ENCODE results near the gene OR2T5.
"Not testable (repeated sequence)": the region's sequence is repeated elsewhere in the genome, so short reads cannot be mapped to it uniquely, and the experiment has no call there.

OR2T5 gene, protein sequence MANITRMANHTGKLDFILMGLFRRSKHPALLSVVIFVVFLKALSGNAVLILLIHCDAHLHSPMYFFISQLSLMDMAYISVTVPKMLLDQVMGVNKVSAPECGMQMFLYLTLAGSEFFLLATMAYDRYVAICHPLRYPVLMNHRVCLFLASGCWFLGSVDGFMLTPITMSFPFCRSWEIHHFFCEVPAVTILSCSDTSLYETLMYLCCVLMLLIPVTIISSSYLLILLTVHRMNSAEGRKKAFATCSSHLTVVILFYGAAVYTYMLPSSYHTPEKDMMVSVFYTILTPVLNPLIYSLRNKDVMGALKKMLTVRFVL

DNA sequence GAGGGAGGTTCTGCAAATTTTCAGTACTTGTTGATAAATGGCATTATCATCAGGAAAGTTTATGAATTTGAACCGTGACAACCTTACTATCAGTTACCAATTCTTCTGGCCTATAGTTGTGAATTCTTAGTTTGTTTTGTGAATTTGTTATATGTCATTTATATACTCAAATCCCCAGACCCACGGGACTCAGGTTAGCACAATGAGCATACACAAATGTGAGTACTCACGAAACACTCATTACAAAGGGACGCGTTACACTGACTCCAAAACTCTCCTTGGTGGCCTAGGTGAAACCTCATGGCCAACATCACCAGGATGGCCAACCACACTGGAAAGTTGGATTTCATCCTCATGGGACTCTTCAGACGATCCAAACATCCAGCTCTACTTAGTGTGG, at the start of gene OR2T5:
Gene OR2T5 (plus strand): TSS at position 301 of the 400 bp plus-strand sequence. CDS start 0 bp downstream, at position 301.
- DNase-seq = not testable (repeated sequence)

- DNase-seq = not testable (repeated sequence)
Measured at GRCh38 chr1:248438668-248439067, 49.7 kb upstream of the OR2T5 start.

DNA sequence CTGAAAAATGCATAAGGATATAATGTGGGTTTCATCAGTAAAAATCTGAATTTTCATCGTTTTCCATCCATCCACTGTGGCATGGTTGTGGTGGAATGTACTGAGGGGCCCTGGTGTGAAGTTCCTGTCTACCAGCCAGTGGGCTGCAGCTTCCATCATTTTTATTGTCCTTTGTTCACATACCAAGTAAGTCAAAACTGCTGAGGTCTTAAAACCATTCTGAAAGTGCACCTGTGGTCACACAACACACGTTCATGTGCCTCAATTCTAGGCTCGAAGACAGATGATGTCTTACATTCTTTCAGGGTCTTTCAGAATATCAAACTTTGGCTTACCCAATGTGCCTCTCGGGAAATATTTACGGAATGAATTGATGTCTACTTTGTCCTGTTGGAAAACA, 49.1 kb upstream of the OR2T5 start:
- not testable (repeated sequence) for DNase-seq

DNA sequence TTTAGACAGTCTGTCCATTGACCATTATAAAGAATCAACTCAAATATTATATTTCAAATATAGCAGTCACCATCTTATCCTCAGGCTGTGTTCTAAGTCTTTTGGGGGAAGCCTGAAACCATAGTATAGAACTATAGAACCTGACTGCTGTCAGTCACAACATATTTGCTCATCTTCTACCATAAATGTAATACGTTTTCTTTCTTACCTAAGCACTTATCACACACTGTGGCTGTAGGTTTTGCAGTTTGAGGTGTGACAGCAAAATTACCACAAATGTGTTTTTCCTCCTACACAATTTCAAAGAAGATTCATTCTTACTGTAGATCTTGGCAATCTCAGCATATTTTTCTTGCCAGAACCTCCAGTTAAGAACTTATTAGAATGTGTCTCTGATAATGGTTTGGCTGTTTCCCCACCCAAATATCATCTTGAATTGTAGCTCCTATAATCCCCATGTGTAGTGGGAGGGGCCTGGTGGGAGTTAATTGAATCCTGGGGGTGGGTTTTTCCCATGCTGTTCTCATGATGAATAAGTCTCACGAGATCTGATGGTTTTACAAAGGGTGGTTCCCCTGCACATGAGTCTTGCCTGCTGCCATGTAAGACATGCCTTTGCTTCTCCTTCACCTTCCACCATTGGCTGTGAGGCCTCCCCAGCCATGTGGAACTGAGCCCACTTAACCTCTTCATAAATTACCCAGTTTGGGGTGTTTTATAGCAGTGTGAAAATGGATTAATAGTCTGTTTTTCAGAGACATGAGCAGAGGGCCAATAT, 45.7 kb upstream of the OR2T5 start:
- DNase-seq = not testable (repeated sequence)

GRCh38 chr1:248444603-248445002, 43.8 kb upstream of the OR2T5 start:
- DNase-seq = not testable (repeated sequence)

DNA sequence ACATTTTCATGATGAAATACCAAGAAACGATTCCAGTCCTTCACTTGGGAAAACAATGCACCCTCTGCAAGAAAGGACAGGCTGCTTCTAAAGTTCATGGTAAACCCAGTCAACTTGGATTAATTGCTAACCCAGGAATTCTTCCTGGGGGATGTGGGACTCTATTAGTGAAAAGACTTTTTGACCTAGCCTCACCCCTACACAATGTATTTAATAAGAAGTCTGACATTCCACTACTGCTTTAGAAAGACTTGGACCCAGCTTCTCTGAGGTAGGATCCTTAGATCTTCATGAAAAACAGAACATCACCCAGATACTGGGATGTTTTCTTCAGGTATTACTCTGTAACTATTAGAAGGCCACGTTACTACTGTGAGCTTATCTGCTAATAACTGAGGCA, 43.0 kb upstream of the OR2T5 start, which contains the start of gene OR2T2:
Gene OR2T2 (plus strand): TSS at position 239 of the 400 bp plus-strand sequence. CDS start 7,161 bp downstream, outside the sequence.
- not testable (repeated sequence) for DNase-seq

DNA sequence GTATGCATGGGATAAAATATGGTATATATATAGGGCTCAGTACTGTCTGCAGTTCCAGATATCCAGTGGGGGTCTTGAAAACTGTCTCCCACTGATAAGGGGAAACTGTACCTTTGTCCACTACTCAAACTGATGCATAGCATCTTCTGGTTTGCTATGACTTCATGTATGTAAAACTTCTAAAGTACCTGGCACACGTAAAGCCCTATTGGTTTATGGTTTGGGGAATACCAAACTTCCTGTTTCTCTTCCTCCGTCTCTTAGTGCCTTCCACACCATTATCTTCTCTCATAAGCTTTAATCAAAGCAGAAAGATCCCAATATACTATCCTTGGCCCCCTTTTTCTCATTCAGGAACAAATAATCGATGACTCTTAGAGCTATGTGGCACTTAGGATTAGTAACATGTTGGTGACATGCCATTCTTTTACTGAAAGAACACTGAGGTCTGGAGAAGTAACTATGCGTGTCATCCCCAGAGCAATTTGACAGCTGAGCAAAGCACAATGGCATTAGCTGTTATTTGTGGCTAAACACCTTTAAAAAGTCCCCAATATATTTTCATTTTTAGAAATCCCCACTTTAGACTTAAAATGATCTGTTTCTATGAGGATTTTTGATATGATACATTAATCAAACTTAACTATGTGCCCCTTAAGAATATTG, 39.8 kb upstream of the OR2T5 start:
- DNase-seq = not testable (repeated sequence)

DNA sequence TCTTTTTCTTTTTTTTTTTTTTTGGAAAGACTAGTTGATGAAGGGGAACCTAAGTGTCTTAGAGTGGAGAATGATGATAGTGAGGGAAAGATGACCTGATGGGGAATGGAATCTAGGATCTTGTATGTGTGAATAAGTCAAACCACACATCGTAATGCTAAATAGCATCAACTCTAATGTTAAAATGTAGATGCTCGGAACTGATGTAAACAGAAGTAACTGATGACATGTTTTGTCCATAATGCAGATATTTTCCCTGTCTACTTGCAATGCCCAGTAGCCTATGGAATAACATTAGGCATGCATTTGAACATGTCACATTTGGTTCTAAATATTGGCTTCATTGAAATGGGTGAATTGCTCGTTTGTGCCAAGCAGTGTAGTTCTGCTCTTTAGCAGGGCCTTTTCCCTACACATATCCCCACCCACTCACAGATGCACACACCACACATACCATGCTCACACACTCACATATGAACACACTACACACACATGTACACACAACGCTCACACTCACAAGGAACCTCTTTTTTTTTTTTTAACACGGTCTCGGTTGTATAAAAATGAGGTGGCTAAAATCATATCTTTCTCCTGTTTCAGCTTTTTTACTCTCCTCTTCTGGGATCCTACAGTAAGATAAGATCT, 38.4 kb upstream of the OR2T5 start:
- DNase-seq = not testable (repeated sequence)

DNA sequence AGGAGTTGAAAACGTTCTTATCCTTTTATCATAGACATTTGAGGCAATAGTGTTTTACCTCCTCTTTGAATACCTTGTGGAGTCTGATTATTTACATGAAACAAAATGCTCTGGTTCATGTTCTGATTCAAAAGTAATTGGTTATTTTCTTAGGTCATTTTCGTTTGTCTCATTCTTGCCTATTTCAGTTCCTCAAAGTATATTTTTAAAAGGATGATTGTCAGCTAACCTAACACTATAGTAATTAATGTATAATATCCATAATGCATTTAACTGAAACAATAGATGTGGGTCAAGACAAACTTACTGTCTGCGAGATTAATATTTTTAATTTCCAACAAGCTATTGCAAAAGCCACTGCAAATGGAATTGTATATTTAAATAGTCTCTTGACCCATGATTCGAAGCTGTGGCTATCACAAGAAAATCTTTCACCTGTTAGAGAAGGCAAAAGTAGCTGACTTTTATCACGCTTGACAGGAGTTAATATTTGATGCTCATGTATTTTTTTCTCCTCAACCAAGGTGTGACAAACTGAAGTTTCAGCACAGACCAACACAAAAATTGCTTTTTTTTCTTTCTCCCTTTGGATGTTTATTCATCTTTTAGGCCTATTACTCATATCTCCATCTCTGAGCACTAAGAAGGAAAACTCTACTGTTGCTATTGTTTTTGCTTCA, 37.8 kb upstream of the OR2T5 start:
- DNase-seq = not testable (repeated sequence)

DNA sequence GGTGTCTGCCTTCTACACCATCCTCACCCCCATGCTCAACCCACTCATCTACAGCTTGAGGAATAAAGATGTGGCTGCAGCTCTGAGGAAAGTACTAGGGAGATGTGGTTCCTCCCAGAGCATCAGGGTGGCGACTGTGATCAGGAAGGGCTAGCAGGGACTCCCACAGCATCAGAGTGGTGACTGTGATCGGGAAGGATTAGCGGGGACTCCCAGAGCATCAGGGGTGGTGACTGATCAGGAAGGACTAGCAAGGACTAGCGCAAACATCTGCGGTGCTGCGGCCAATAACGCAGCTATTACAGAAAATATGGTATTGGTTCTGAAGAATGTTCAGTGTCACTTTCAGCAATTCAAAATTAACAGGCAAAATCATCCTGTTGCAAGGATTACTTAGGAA, 34.8 kb upstream of the OR2T5 start:
- DNase-seq = not testable (repeated sequence)

DNA sequence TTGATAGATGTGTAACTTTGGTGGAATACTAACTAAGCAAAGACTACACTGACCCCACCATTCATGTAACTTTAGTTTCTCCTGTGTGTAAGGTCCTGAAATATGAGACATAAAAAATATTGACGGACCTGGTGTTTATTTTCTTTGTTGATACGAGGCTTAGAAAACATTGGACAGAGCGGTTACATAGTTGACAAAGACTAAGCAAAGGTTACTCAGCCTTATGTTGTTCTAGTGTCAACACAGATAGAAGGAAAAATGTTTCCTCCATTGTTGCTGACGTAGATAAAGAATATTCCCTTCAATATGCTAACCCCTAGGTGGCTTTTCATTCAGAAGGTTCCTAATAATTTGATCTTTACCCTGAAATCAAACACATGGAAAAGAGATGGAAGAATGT, 33.3 kb upstream of the OR2T5 start:
- not testable (repeated sequence) for DNase-seq

GRCh38 chr1:248456635-248457034, 31.8 kb upstream of the OR2T5 start:
- DNase-seq = not testable (repeated sequence)

DNA sequence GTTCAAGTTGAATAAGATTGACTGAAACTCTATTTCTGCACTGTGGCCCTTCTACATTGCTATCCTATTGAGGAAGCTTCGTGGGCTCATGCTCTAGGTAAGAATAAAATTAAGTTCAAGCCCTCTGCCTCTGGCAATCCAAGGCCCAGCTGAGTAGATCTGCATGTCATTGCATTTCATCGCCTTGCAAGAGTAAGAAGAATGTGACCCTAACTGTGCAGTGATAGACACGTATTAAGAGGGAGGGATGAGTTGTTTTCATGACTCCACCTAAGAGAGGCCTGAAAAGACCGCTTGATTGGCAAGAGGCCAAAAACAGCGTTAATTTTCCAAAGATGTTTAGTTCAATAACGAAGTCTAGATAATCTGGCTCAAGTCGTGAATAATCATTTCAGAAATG, 29.3 kb upstream of the OR2T5 start:
- not testable (repeated sequence) for DNase-seq

DNA sequence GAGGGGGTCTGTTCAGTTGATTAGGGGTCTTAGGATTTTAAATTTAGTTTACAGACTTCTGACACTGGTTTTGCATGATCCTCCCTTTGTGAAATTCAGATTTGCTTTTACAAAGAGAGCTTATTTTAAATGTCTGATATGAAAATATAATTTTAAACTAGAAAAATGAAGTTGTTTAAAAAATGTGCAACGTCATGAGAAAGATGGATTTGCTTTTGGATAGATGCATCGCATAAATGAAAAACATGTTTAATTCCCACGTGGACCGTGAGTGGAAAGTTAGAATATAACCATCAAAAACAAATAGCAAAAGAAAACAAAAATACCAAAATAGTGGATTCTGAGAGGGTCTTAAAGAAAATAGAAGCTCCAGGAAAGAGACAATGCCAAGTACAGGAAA, 17.2 kb upstream of the OR2T5 start:
- DNase-seq = no peak

DNA sequence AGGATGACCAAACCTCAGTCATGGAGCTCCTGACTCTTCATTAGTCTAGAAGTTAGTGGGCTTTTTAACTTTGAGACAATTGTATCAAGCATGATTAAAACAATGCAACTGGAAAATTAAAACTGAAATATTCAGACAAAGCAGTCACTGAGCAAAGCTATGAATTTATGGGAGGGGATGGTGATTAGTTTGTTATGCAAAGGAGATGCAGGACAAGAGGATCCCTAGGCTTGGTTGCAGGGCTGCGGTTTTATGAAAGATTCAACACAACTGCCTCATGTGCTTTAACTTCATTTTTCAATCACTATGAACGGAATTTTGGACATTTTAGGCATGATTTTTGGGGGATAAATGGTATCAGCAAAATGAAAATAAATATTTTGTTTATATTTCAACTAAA, 16.3 kb upstream of the OR2T5 start:
- DNase-seq = not testable (repeated sequence)

- DNase-seq = not testable (repeated sequence)
Measured at GRCh38 chr1:248473051-248473450, 15.3 kb upstream of the OR2T5 start, which contains the start of gene OR2T3. Gene OR2T3, plus strand, starts transcription at chr1:248473351. Its CDS starts 0 bp downstream, at chr1:248473351.

DNA sequence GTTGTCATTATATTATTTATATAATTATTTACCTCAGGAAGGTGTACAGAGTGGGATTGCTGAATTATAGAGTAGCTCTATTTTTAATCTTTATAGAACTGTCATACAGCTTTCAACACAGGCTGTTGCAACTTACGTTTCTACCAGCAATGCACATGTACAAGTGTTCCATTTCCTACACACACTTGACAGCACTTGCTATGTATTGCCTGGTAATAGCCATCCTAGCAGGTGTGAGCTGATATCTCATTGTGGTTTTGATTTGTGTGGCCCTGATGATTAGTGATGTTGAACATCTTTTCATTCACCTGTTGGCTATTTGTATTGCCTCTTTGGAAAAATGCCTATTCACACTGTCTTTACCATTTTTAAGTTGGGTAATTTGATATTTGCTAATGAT, 12.7 kb upstream of the OR2T5 start:
- DNase-seq = not testable (repeated sequence)

GRCh38 chr1:248481686-248482579, 6.5 kb upstream of the OR2T5 start:
- DNase-seq = not testable (repeated sequence)

DNA sequence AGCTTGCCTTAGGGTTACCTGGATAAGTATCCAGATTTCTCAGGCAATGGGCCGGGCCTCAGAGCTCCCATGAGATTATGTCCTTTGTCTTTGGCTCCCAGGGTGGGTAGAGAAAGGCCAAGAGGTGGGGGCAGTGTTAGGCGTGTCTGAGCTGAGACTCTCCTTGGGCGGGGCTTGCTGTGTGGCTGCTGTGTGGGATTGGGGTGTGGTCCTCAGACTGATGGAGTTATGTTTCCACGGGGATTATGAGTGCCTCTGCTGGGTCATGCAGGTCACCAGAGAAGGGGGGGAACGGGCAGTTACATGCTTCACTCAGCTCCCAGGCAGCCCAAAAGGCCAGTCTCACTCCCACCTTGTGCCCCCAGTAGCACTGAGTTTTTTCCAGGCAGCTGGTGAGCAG, 8.3 kb downstream of the OR2T5 start:
- not testable (repeated sequence) for DNase-seq

GRCh38 chr1:248500305-248501035, 12.1 kb downstream of the OR2T5 start:
- DNase-seq = not testable (repeated sequence)

All from activated T-cell treated with anti-CD3 and anti-CD28 coated beads, Interleukin-2, amount 50 U/mL, for 1 hour (primary cell).